Right lobe of liver (tissue), 6 donors: ENCODE results near the gene MRRF. TPM values are rescaled to one million over a fixed set of nuclear protein-coding genes. Genes with fewer than 3 reads are reported as not detected.

Experiments used
- ATAC-seq, 4 donors: fragments of 200-7000 bp; cut with Tn5 transposase; one replicate each; pipeline ENCODE4 v1.9.1; 2020; ENCODE audit warnings: mild to moderate bottlenecking in 4 of 4, moderate library complexity in 4 of 4
- DNase-seq, 3 donors: peaks; one replicate each; pipeline ENCODE4 v3.0.0-alpha.2; 2020
- H3K27ac ChIP-seq, 3 donors: fragments of 200-600 bp; one replicate each; pipeline ENCODE4 v1.8.0; 2022
- H3K27me3 ChIP-seq, 2 donors: fragments of 200-600 bp; one replicate each; pipeline ENCODE4 v1.8.0; 2022
- H3K36me3 ChIP-seq, 4 donors: fragments of 200-600 bp; sonication (generic) in 1 of 4; one replicate each; pipeline versions ENCODE4 v1.5.1 to v1.8.0; 2017 to 2022; ENCODE audit warnings: control low read depth in 1 of 4
- H3K4me1 ChIP-seq, 4 donors: fragments of 200-600 bp; sonication (generic) in 1 of 4; one replicate each; pipeline versions ENCODE4 v1.5.1 to v1.8.0; 2017 to 2022; ENCODE audit warnings: control low read depth in 1 of 4
- H3K4me3 ChIP-seq, 3 donors: fragments of 200-600 bp; one replicate each; pipeline ENCODE4 v1.8.0; 2022
- H3K9me3 ChIP-seq, 4 donors: fragments of 200-600 bp; sonication (generic) in 1 of 4; one replicate each; pipeline versions ENCODE4 v1.5.1 to v1.8.0; 2017 to 2022; ENCODE audit warnings: control low read depth in 1 of 4
- CTCF ChIP-seq, 4 donors: fragments of 200-600 bp in 3 of 4; fragments of 450-650 bp in 1 of 4; IDR thresholded peaks; one replicate each; pipeline versions ENCODE4 v1.5.1 to v1.8.0; 2016 to 2022; ENCODE audit warnings: antibody characterized with exemption in 4 of 4, mild to moderate bottlenecking in 2 of 4
- POLR2A ChIP-seq: fragments of 450-650 bp; IDR thresholded peaks from one replicate; pipeline ENCODE4 v1.6.1; 2017; ENCODE audit warnings: antibody characterized with exemption, mild to moderate bottlenecking
- WGBS: methylation state at CpG from one replicate; pipeline ENCODE4 v1.1.6; 2018; ENCODE audit warnings: low coverage, low lambda C conversion rate; ENCODE audit not compliant: insufficient coverage; ENCODE audit errors: missing lambda C conversion rate; 5-methylcytosine and 5-hydroxymethylcytosine counted together
- intact Hi-C, 2 donors: fragments of 100-400 bp; cut with DNase I; formaldehyde crosslinking; loops; one replicate each; pipeline versions ENCODE4 v1.11.2 to v1.14.1; 2022
- total RNA-seq, 6 experiments: library from RNA; depleted of rRNA in 2 of 6; stranded (reverse); fragments of >200 nt in 2 of 6; fragmentation: NEBNext Ultra II Directional in 3 of 6; extraction: Animal tissue kit (Norgen Biotek cat#: 25700) in 3 of 6; gene quantifications; one replicate each; pipeline versions ENCODE4 v1.1.0 to v1.2.4, GENCODE V29; 2016 to 2023
- donor health status: DM: no; HTN: yes; CAD: no.
- donor health status: DM: no; HTN: no; CAD: no.
- donor health status: DM: no; HTN: no; CAD: no.
- donor health status: DM: no; HTN: yes; CAD: no.
- donor health status: DM: no; HTN: yes; CAD: no.

MRRF gene
- total RNA-seq, 6 experiments from 2014 or later = 17.4 to 34.0 (median 22.6) TPM

GRCh38 chr9:122228191-122228567, 36.5 kb upstream of the MRRF start:
- Histone ChIP-seq H3K9me3 (no peaks in the 10 kb centered on the region), H3K36me3 (no peaks in the 10 kb centered on the region), H3K4me3 (peak overlapping the region in 1 of 3 donors; percentile 21), H3K4me1 (peaks cover 0 to 27% (median 0%) of the 10 kb centered on the region in 4 donors), H3K27me3 (peaks cover 0 to 16% of the 10 kb centered on the region in 2 donors), H3K27ac (no peak overlapping the region)
- DNase-seq (no peak), ATAC-seq (no peak)
- 6% methylated on average over 15 of the region's 38 CpGs for WGBS
- no peak for TF ChIP-seq POLR2A
- no peak for TF ChIP-seq CTCF (IDR thresholded peaks at IDR 0.05)
- intact Hi-C loops = no loop called here

- Histone ChIP-seq H3K4me3 (peak within 1 kb of the TSS in 1 of 3 donors; percentile 21), H3K36me3 (no peaks in the 10 kb centered on the region), H3K27me3 (peaks cover 0 to 16% of the 10 kb centered on the region in 2 donors), H3K4me1 (peaks cover 0 to 27% (median 0%) of the 10 kb centered on the region in 4 donors), H3K9me3 (no peaks in the 10 kb centered on the region), H3K27ac (no peak within 1 kb of the TSS)
- no peak for DNase-seq
- 16% methylated on average over 16 of the region's 70 CpGs for WGBS
- intact Hi-C loops = no loop called here
- TF ChIP-seq CTCF (IDR thresholded peaks at IDR 0.05) (no peak), POLR2A (no peak)
- ATAC-seq = peak in 2 of 4 donors; percentile 13 to 29
Measured at GRCh38 chr9:122228568-122229484, 35.9 kb upstream of the MRRF start, which contains the start of gene LHX6. LHX6 (minus strand) TSS chr9:122228957; CDS start chr9:122228740, 217 bp downstream.

- ATAC-seq (no peak), DNase-seq (no peak)
- intact Hi-C loops = no loop called here
- no peak overlapping the region for H3K4me3 ChIP-seq
- TF ChIP-seq CTCF (IDR thresholded peaks at IDR 0.05) (no peak), POLR2A (no peak)
- no peaks in the 10 kb centered on the region for H3K9me3 ChIP-seq
- H3K27me3 ChIP-seq = peaks cover 0 to 16% of the 10 kb centered on the region in 2 donors
- WGBS = 52% methylated on average over 4 of the region's 4 CpGs
- H3K36me3 ChIP-seq = no peaks in the 10 kb centered on the region
- H3K4me1 ChIP-seq = peaks cover 0 to 27% (median 0%) of the 10 kb centered on the region in 4 donors
- H3K27ac ChIP-seq = no peak overlapping the region
Measured at GRCh38 chr9:122229485-122229837, 35.2 kb upstream of the MRRF start.

GRCh38 chr9:122232796-122233306, 31.8 kb upstream of the MRRF start:
- Histone ChIP-seq H3K27ac (no peak overlapping the region), H3K27me3 (peaks cover 0 to 4% of the 10 kb centered on the region in 2 donors), H3K36me3 (no peaks in the 10 kb centered on the region), H3K4me1 (peaks cover 0 to 7% (median 0%) of the 10 kb centered on the region in 4 donors), H3K4me3 (no peak overlapping the region), H3K9me3 (no peaks in the 10 kb centered on the region)
- ATAC-seq = no peak
- 61% methylated on average over 5 of the region's 6 CpGs for WGBS
- intact Hi-C loops = no loop called here
- no peak for TF ChIP-seq POLR2A
- TF ChIP-seq CTCF (IDR thresholded peaks at IDR 0.05) = no peak
- no peak for DNase-seq
